CD14-positive monocyte (primary cell): ENCODE data around the gene NR2C2. TPM values are rescaled to one million over a fixed set of nuclear protein-coding genes. Genes with fewer than 3 reads are reported as not detected.

Experiments
- DNase-seq, 3 donors: peaks; one replicate each; pipeline ENCODE4 v3.0.0-alpha.2; 2011 to 2022
- H2AFZ ChIP-seq: 2 replicates; pipeline ENCODE4 v1.6.0; 2012; ENCODE audit warnings: mild to moderate bottlenecking, low read depth, low read length, inconsistent platforms; ENCODE audit not compliant: insufficient read depth, poor library complexity, severe bottlenecking
- H3K27ac ChIP-seq, 2 donors: 1 replicate in 1 of 2; 2 replicates in 1 of 2; pipeline ENCODE4 v1.5.1; 2012 to 2013; ENCODE audit warnings: low read length in 2 of 2, control low read depth in 1 of 2, inconsistent platforms in 1 of 2, low read depth in 1 of 2, mild to moderate bottlenecking in 1 of 2
- H3K27me3 ChIP-seq, 2 donors: one replicate each; pipeline versions ENCODE4 v1.6.0 to v1.6.1; 2011 to 2013; ENCODE audit warnings: low read length in 2 of 2; ENCODE audit not compliant: control insufficient read depth in 2 of 2, insufficient read depth in 2 of 2
- H3K36me3 ChIP-seq, 2 donors: replicated peaks in 1 of 2; 1 replicate in 1 of 2; 2 replicates in 1 of 2; pipeline versions ENCODE4 v1.5.1 to v1.6.1; 2012 to 2013; ENCODE audit warnings: low read length in 2 of 2, control low read depth in 1 of 2, inconsistent platforms in 1 of 2, mild to moderate bottlenecking in 1 of 2; ENCODE audit not compliant: insufficient read depth in 2 of 2, control insufficient read depth in 1 of 2
- H3K4me1 ChIP-seq, 2 donors: 1 replicate in 1 of 2; 2 replicates in 1 of 2; pipeline versions ENCODE4 v1.5.1 to v1.6.1; 2012 to 2013; ENCODE audit warnings: low read length in 2 of 2, control low read depth in 1 of 2, inconsistent platforms in 1 of 2, mild to moderate bottlenecking in 1 of 2, moderate library complexity in 1 of 2; ENCODE audit not compliant: insufficient read depth in 2 of 2, control insufficient read depth in 1 of 2
- H3K4me2 ChIP-seq: replicated peaks from 2 replicates; pipeline ENCODE3; 2012; ENCODE audit warnings: low read length, moderate library complexity, mild to moderate bottlenecking; ENCODE audit not compliant: poor library complexity, severe bottlenecking; ENCODE audit errors: extremely low read depth
- H3K4me3 ChIP-seq, 3 experiments: fragments of 200-600 bp in 1 of 3; sonication (generic) in 1 of 3; replicated peaks in 1 of 3; 1 replicate in 2 of 3; 2 replicates in 1 of 3; pipeline ENCODE4 v1.5.1; 2011 to 2013; ENCODE audit warnings: low read length in 3 of 3, mild to moderate bottlenecking in 3 of 3, control low read depth in 2 of 3, low read depth in 2 of 3, inconsistent platforms in 1 of 3, moderate library complexity in 1 of 3
- H3K79me2 ChIP-seq: 2 replicates; pipeline ENCODE4 v1.6.0; 2012; ENCODE audit warnings: mild to moderate bottlenecking, control low read depth, inconsistent platforms, low read length, moderate library complexity; ENCODE audit not compliant: insufficient read depth
- H3K9ac ChIP-seq: 2 replicates; pipeline ENCODE4 v1.6.0; 2017; ENCODE audit warnings: low read length, mild to moderate bottlenecking; ENCODE audit not compliant: insufficient read depth, poor library complexity, severe bottlenecking
- H3K9me3 ChIP-seq, 2 donors: replicated peaks in 1 of 2; 1 replicate in 1 of 2; 2 replicates in 1 of 2; pipeline versions ENCODE4 v1.5.1 to v1.6.1; 2012 to 2013; ENCODE audit warnings: low read length in 2 of 2, control low read depth in 1 of 2; ENCODE audit not compliant: control insufficient read depth in 1 of 2, insufficient read depth in 1 of 2
- H4K20me1 ChIP-seq: 2 replicates; pipeline ENCODE4 v1.6.0; 2012; ENCODE audit warnings: mild to moderate bottlenecking, low read length, control low read depth, moderate library complexity; ENCODE audit not compliant: insufficient read depth
- H3K27ac Mint-ChIP-seq, 7 donors: one replicate each; pipeline ENCODE4 v1.8.0; 2020; ENCODE audit warnings: mild to moderate bottlenecking in 7 of 7, mixed read lengths in 7 of 7, moderate library complexity in 6 of 7, inconsistent platforms in 2 of 7
- H3K27me3 Mint-ChIP-seq, 3 donors: one replicate each; pipeline ENCODE4 v1.8.0; 2021 to 2022; ENCODE audit warnings: low read depth in 3 of 3, mild to moderate bottlenecking in 3 of 3, mixed read lengths in 3 of 3, moderate library complexity in 3 of 3, inconsistent platforms in 1 of 3
- H3K36me3 Mint-ChIP-seq, 2 donors: one replicate each; pipeline ENCODE4 v1.8.0; 2020; ENCODE audit warnings: mixed read lengths in 2 of 2, inconsistent platforms in 1 of 2, mild to moderate bottlenecking in 1 of 2
- H3K4me1 Mint-ChIP-seq: one replicate; pipeline ENCODE4 v1.8.0; 2020; ENCODE audit warnings: mild to moderate bottlenecking, mixed read lengths
- H3K4me3 Mint-ChIP-seq, 2 donors: one replicate each; pipeline ENCODE4 v1.8.0; 2020; ENCODE audit warnings: mild to moderate bottlenecking in 2 of 2, mixed read lengths in 2 of 2, moderate library complexity in 1 of 2
- H3K9me3 Mint-ChIP-seq, 7 donors: one replicate each; pipeline ENCODE4 v1.8.0; 2020 to 2022; ENCODE audit warnings: mixed read lengths in 7 of 7, mild to moderate bottlenecking in 6 of 7, moderate library complexity in 6 of 7, inconsistent platforms in 2 of 7
- WGBS: methylation state at CpG from one replicate; pipeline ENCODE4 v1.1.5; 2013; ENCODE audit warnings: missing lambda C conversion rate; ENCODE audit not compliant: insufficient coverage; 5-methylcytosine and 5-hydroxymethylcytosine counted together
- intact Hi-C, 2 donors: fragments of 100-400 bp; cut with micrococcal nuclease; formaldehyde crosslinking; loops; one replicate each; pipeline versions ENCODE4 v1.15.0 to v1.15.1; 2023
- polyA minus RNA-seq: library from RNA; depleted of rRNA, polyadenylated mRNA; stranded (reverse); fragments of >200 nt; gene quantifications from 2 replicates; pipeline ENCODE4 v1.2.3, GENCODE V29; 2012
- polyA plus RNA-seq, 3 donors: library from polyadenylated mRNA; depleted of rRNA in 1 of 3; unstranded in 2 of 3; stranded (reverse) in 1 of 3; fragments of 300-500 nt in 2 of 3; fragments of >200 nt in 1 of 3; fragmentation: Illumina TruSeq in 2 of 3; gene quantifications; 1 replicate in 2 of 3; 2 replicates in 1 of 3; pipeline ENCODE4 v1.2.3, GENCODE V29; 2012 to 2021
- total RNA-seq, 12 experiments: library from RNA in 1 of 12; stranded (reverse) in 1 of 12; fragments of 120-200 nt in 1 of 12; gene quantifications; one replicate each; pipeline ENCODE4 v1.2.4 and lab custom pipeline; 2013 to 2026; ENCODE audit warnings: mixed read lengths in 6 of 12, inconsistent platforms in 1 of 12
- TF ChIP-seq, protein P1 (sequence below): fragments of 200-600 bp; IDR thresholded peaks from one replicate; pipeline ENCODE4 v1.8.0; 2022; ENCODE audit warnings: antibody characterized with exemption, mild to moderate bottlenecking

Gene NR2C2
- 15.1 TPM for total RNA-seq (2013)
- polyA plus RNA-seq (10 to 100 TPM in 1 of 3 donors, 1 to 10 TPM in 2; 3.4 to 24.9 (median 3.8) TPM), polyA minus RNA-seq (13.0 and 13.4 TPM in 2 replicates), total RNA-seq (lab: John Stamatoyannopoulos, UW) (59.5 to 252 (median 106) reads per million in 11 experiments)

DNA sequence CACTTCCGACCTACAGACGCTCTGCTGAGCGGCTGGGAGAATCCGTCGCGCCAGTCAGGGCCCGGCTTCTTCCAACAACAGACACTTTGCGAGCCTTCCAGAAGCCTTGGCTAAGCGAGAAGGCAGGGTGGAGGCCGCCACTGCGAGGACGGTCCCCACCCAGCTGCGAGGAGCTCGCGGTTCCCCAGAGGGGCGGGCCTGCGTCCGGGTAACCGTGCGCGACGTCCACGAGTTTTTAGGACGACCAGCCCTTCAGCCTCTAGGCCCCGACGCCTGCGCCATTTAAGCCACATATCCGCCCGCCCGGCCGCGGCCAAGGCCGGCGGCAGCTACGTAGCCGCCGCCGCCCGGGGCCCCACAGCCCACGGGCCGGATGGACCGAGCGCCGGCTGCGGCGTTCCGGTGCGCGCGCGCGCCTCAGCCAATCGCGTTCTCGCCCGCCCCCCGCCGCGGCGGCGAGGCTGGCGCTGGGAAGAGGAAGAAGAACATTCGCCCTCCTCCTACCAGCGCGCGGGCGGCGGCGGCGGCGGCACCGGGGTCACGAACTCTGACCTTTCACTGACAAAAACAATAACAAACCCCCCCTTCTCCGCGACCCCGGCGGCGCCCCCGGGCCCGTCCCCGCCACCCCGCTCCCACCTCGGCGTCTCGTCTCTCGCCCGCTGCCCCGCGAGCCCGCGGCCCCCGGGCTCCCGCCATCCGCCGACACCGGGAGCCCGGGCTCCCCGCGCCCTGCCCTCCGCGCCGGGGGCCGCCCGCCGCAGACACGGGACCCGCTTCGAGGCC is at the start of gene NR2C2:
Gene NR2C2, plus strand, starts transcription at position 484 of the 786 bp plus-strand sequence. CDS start 56,332 bp downstream, outside the sequence.
- peak within 1 kb of the TSS; percentile 98 to 99 for H3K27ac ChIP-seq
- intact Hi-C loops: loop anchor here (2.0 to 10.0 kb wide), 7 partner anchors 118 to 770 kb away; partner anchors contain the start of genes CCDC174 (in 2 of the 2), BTD (in 1 of the 2), HACL1 (in 1 of the 2) and LSM3 (in 1 of the 2)
- peak within 1 kb of the TSS; percentile 95 for H3K9ac ChIP-seq
- TF ChIP-seq, protein P1, sequence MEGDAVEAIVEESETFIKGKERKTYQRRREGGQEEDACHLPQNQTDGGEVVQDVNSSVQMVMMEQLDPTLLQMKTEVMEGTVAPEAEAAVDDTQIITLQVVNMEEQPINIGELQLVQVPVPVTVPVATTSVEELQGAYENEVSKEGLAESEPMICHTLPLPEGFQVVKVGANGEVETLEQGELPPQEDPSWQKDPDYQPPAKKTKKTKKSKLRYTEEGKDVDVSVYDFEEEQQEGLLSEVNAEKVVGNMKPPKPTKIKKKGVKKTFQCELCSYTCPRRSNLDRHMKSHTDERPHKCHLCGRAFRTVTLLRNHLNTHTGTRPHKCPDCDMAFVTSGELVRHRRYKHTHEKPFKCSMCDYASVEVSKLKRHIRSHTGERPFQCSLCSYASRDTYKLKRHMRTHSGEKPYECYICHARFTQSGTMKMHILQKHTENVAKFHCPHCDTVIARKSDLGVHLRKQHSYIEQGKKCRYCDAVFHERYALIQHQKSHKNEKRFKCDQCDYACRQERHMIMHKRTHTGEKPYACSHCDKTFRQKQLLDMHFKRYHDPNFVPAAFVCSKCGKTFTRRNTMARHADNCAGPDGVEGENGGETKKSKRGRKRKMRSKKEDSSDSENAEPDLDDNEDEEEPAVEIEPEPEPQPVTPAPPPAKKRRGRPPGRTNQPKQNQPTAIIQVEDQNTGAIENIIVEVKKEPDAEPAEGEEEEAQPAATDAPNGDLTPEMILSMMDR: no peak
- H3K79me2 ChIP-seq: peaks cover 82% of the 10 kb centered on the region
- WGBS: under 1% methylated on average over 80 of the region's 108 CpGs
- peaks cover 22 to 29% of the 10 kb centered on the region in 2 donors for H3K4me1 ChIP-seq
- peak within 1 kb of the TSS; percentile 83 for H2AFZ ChIP-seq
- H3K9me3 ChIP-seq: no peaks in the 10 kb centered on the region
- no peaks in the 10 kb centered on the region for H3K27me3 ChIP-seq
- Mint-ChIP-seq H3K27me3 (no peaks in the 10 kb centered on the region), H3K27ac (peak within 1 kb of the TSS; percentile 98 to 100 (median 100)), H3K4me1 (peaks cover 26% of the 10 kb centered on the region), H3K9me3 (no peaks in the 10 kb centered on the region), H3K4me3 (peak within 1 kb of the TSS; percentile 92 to 98), H3K36me3 (peaks cover 32 to 39% of the 10 kb centered on the region in 2 donors)
- H3K36me3 ChIP-seq: peaks cover 19 to 39% of the 10 kb centered on the region in 2 donors
- DNase-seq: peak; percentile 82 to 87 (median 86)
- peak within 1 kb of the TSS; percentile 74 to 90 (median 84) for H3K4me3 ChIP-seq
- H3K4me2 ChIP-seq: peak within 1 kb of the TSS; percentile 71
- peaks cover 45% of the 10 kb centered on the region for H4K20me1 ChIP-seq

DNA sequence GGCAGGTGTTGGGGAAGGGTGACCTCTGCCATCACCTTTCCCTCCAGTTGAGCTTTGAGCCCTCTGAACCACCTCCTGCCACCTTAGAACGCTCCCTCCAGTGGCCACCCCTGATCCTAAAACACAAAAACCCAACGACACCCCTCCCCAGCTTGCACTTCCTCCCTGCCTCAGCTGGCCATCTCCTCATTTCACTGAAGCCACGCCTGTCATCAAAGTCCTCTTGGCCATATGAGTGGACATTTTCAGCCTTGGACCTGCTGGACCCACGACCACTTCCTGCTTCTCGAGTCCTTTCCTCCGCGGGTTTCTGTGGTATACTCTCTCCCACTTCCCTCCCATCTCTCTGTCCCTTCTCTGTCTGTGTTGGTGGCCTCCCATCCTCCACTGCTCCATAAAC is 48.5 kb upstream of the NR2C2 start:
- H3K9me3 Mint-ChIP-seq: peaks cover 0 to 4% (median 0%) of the 10 kb centered on the region in 7 donors
- H3K27ac ChIP-seq: no peak overlapping the region
- no peak overlapping the region for H3K27ac Mint-ChIP-seq
- no peaks in the 10 kb centered on the region for H3K9me3 ChIP-seq
- H3K4me3 ChIP-seq: no peak overlapping the region
- no peaks in the 10 kb centered on the region for H4K20me1 ChIP-seq
- no peak overlapping the region for H3K4me3 Mint-ChIP-seq
- 35% methylated on average over 7 of the region's 7 CpGs for WGBS
- H3K4me1 ChIP-seq: no peaks in the 10 kb centered on the region
- no peaks in the 10 kb centered on the region for H3K27me3 ChIP-seq
- H3K36me3 ChIP-seq: no peaks in the 10 kb centered on the region
- intact Hi-C loops: no loop called here
- no peaks in the 10 kb centered on the region for H3K79me2 ChIP-seq
- DNase-seq: no peak
- H3K27me3 Mint-ChIP-seq: peaks cover 0 to 4% (median 2%) of the 10 kb centered on the region in 3 donors
- H3K4me1 Mint-ChIP-seq: peaks cover 5% of the 10 kb centered on the region
- TF ChIP-seq, protein P1: no peak
- H2AFZ ChIP-seq: peak overlapping the region; percentile 24
- H3K4me2 ChIP-seq: no peak overlapping the region
- H3K36me3 Mint-ChIP-seq: no peaks in the 10 kb centered on the region
- H3K9ac ChIP-seq: no peak overlapping the region
